Neutrophil (primary cell): ENCODE data around the gene JAGN1.

ENCODE experiments used
- H3K27ac ChIP-seq: fragments of 200-600 bp; sonication (generic); 2 replicates; pipeline ENCODE4 v1.5.1; 2016; ENCODE audit warnings: mild to moderate bottlenecking, moderate library complexity
- H3K27me3 ChIP-seq: fragments of 200-600 bp; sonication (generic); 2 replicates; pipeline ENCODE4 v1.6.0; 2016; ENCODE audit warnings: mild to moderate bottlenecking
- H3K36me3 ChIP-seq: fragments of 200-600 bp; sonication (generic); 2 replicates; pipeline ENCODE4 v1.5.1; 2017
- H3K4me1 ChIP-seq, 2 experiments: fragments of 200-600 bp in 1 of 2; sonication (generic) in 1 of 2; 1 replicate in 1 of 2; 2 replicates in 1 of 2; pipeline versions ENCODE4 v1.5.1 to v1.6.1; 2013 to 2016; ENCODE audit warnings: low read depth in 1 of 2, low read length in 1 of 2, mild to moderate bottlenecking in 1 of 2, moderate library complexity in 1 of 2; ENCODE audit not compliant: control insufficient read depth in 1 of 2, insufficient read depth in 1 of 2
- H3K4me3 ChIP-seq, 2 experiments: fragments of 200-600 bp in 1 of 2; sonication (generic) in 1 of 2; 1 replicate in 1 of 2; 2 replicates in 1 of 2; pipeline ENCODE4 v1.5.1; 2013 to 2016; ENCODE audit warnings: low read depth in 1 of 2, low read length in 1 of 2, mild to moderate bottlenecking in 1 of 2, moderate library complexity in 1 of 2
- H3K9me3 ChIP-seq: fragments of 200-600 bp; sonication (generic); 2 replicates; pipeline ENCODE4 v1.5.1; 2016
- TF ChIP-seq, protein P1 (sequence below): fragments of 200-600 bp; sonication (generic); IDR thresholded peaks from 2 replicates; pipeline ENCODE4 v1.5.1; 2016; ENCODE audit warnings: antibody characterized with exemption

Gene JAGN1

DNA sequence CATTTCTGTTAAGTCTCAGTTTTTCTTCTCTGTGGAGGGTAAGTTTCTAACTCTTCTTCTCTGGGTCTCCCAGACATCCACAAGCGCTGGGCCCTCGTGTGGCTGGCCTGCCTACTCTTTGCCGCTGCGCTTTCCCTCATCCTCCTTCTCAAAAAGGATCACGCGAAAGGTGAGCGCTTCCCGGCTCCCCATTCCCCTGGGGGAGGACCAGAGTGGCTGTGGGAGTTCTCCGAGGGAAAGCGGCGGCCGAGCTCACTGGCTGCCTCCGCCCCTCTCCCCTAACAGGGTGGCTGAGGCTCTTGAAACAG is 42.1 kb downstream of the JAGN1 start:
- no peaks in the 10 kb centered on the region for H3K36me3 ChIP-seq
- H3K27me3 ChIP-seq, result no peaks in the 10 kb centered on the region
- TF ChIP-seq, protein P1, sequence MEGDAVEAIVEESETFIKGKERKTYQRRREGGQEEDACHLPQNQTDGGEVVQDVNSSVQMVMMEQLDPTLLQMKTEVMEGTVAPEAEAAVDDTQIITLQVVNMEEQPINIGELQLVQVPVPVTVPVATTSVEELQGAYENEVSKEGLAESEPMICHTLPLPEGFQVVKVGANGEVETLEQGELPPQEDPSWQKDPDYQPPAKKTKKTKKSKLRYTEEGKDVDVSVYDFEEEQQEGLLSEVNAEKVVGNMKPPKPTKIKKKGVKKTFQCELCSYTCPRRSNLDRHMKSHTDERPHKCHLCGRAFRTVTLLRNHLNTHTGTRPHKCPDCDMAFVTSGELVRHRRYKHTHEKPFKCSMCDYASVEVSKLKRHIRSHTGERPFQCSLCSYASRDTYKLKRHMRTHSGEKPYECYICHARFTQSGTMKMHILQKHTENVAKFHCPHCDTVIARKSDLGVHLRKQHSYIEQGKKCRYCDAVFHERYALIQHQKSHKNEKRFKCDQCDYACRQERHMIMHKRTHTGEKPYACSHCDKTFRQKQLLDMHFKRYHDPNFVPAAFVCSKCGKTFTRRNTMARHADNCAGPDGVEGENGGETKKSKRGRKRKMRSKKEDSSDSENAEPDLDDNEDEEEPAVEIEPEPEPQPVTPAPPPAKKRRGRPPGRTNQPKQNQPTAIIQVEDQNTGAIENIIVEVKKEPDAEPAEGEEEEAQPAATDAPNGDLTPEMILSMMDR, result no peak
- H3K4me3 ChIP-seq, result peak overlapping the region; percentile 87 to 100
- H3K27ac ChIP-seq, result peak overlapping the region; percentile 76
- no peaks in the 10 kb centered on the region for H3K9me3 ChIP-seq
- peaks cover 20 to 21% of the 10 kb centered on the region in 2 experiments for H3K4me1 ChIP-seq

DNA sequence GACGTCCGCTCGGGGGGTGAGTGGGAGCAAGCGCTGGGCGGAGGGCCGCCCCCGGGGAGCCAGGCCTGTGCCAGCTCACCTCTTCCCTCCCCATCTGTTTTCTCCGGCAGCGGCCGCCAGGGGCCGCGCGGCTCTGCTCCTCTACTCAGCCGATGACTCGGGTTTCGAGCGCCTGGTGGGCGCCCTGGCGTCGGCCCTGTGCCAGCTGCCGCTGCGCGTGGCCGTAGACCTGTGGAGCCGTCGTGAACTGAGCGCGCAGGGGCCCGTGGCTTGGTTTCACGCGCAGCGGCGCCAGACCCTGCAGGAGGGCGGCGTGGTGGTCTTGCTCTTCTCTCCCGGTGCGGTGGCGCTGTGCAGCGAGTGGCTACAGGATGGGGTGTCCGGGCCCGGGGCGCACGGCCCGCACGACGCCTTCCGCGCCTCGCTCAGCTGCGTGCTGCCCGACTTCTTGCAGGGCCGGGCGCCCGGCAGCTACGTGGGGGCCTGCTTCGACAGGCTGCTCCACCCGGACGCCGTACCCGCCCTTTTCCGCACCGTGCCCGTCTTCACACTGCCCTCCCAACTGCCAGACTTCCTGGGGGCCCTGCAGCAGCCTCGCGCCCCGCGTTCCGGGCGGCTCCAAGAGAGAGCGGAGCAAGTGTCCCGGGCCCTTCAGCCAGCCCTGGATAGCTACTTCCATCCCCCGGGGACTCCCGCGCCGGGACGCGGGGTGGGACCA is 42.6 kb downstream of the JAGN1 start:
- TF ChIP-seq, protein P1, result peak; percentile 71
- H3K4me3 ChIP-seq, result peak overlapping the region; percentile 87 to 100
- peaks cover 20 to 21% of the 10 kb centered on the region in 2 experiments for H3K4me1 ChIP-seq
- H3K27me3 ChIP-seq, result no peaks in the 10 kb centered on the region
- no peaks in the 10 kb centered on the region for H3K36me3 ChIP-seq
- H3K9me3 ChIP-seq, result no peaks in the 10 kb centered on the region
- H3K27ac ChIP-seq, result peak overlapping the region; percentile 76

DNA sequence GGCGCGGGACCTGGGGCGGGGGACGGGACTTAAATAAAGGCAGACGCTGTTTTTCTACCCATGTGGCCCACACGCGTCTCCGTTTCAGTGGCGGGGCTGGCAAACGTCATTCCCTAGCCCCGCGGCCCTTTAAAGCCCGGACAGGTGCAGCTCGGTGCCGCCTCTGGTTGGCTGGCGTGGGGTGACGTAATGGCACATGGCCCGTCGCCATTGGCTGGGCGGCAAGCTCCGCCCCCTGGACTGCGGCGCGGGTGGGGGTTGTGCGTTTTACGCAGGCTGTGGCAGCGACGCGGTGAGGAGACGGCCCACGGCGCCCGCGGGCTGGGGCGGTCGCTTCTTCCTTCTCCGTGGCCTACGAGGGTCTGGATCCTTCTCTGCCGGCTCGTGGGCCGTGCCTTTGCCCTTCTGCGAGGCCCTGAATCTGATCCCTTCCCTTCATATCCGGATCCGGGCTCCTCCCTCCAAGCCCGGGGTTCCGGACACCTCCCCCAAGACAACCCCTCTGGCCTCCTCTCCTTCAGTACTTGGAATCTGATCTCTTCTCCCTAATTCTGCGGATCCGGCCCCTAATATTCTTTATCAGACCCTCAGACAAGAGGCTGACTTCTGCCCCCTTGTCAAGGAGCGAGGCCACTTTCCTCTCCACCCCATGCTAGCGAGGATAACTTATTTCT is 43.3 kb downstream of the JAGN1 start, which contains the start of gene CRELD1:
TSS of gene CRELD1 (plus strand) at position 274 of the 674 bp plus-strand sequence. CDS start 605 bp downstream, outside the sequence.
- peak within 1 kb of the TSS; percentile 87 to 100 for H3K4me3 ChIP-seq
- H3K27ac ChIP-seq, result peak within 1 kb of the TSS; percentile 76
- H3K36me3 ChIP-seq, result no peaks in the 10 kb centered on the region
- H3K27me3 ChIP-seq, result no peaks in the 10 kb centered on the region
- peaks cover 20 to 21% of the 10 kb centered on the region in 2 experiments for H3K4me1 ChIP-seq
- TF ChIP-seq, protein P1, result peak; percentile 32
- no peaks in the 10 kb centered on the region for H3K9me3 ChIP-seq

DNA sequence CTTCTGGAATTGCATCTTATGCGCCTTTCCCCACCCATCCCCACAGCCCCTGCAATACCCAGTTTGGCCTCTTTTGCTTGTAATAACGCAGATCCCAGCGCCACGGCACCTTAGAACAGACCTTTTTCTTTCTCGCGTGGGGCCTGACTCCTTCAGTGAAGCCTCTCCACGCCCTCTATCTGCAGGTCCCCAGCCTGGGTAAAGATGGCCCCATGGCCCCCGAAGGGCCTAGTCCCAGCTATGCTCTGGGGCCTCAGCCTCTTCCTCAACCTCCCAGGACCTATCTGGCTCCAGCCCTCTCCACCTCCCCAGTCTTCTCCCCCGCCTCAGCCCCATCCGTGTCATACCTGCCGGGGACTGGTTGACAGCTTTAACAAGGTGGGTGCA is 43.8 kb downstream of the JAGN1 start:
- peak overlapping the region; percentile 87 to 100 for H3K4me3 ChIP-seq
- H3K36me3 ChIP-seq, result no peaks in the 10 kb centered on the region
- peak overlapping the region; percentile 76 for H3K27ac ChIP-seq
- no peaks in the 10 kb centered on the region for H3K27me3 ChIP-seq
- H3K4me1 ChIP-seq, result peaks cover 20 to 21% of the 10 kb centered on the region in 2 experiments
- TF ChIP-seq, protein P1, result no peak
- no peaks in the 10 kb centered on the region for H3K9me3 ChIP-seq

DNA sequence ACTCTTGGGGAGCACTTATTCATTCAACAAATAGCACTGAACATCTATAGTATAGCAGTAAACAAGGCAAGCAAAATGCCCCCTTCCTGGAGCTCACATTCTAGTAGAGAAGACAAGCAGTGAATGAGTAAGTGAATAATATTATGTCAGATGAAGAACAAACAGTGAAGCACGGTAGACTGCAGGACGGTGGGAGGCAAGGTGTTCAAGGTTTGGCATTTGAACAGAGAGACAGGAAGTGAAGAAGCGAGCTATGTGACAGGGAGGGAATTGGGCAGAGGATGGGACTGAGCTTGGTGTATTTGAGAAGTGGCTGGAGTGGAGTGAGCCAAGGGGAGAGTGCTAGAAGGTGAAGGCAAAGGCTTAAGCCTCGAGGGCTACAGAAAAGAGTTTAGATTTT is 44.6 kb downstream of the JAGN1 start:
- H3K9me3 ChIP-seq, result no peaks in the 10 kb centered on the region
- H3K4me3 ChIP-seq, result no peak overlapping the region
- peaks cover 20 to 21% of the 10 kb centered on the region in 2 experiments for H3K4me1 ChIP-seq
- H3K27ac ChIP-seq, result no peak overlapping the region
- H3K36me3 ChIP-seq, result no peaks in the 10 kb centered on the region
- no peaks in the 10 kb centered on the region for H3K27me3 ChIP-seq
- TF ChIP-seq, protein P1, result no peak
